Measurements from ENCODE around the gene RAD50. TPM values are rescaled to one million over a fixed set of nuclear protein-coding genes. Genes with fewer than 3 reads are reported as not detected.
A peak's percentile ranks its signal among the peaks of the same experiment; 100 is the strongest.

The RAD50 gene
- 160 and 163 TPM in 2 replicates for total RNA-seq (2013; cell fraction: nucleolus; rRNA removed)
- total RNA-seq (2014; rRNA removed) = 23.6 and 29.2 TPM in 2 replicates
- 55.2 and 59.2 TPM in 2 replicates for total RNA-seq (2014; rRNA removed; fragmentation: Illumina TruSeq; extraction: Trizol)
- total RNA-seq (2021) = 43.7 and 48.6 TPM in 2 replicates
- 14.0 TPM for polyA plus RNA-seq (2011; ENCODE audit: low read depth)
- 47.2 and 67.3 TPM in 2 replicates for polyA plus RNA-seq (2011; rRNA removed)
- polyA plus RNA-seq (2011; cell fraction: cytosol; rRNA removed) = 18.8 and 19.0 TPM in 2 replicates
- 54.6 and 55.7 TPM in 2 replicates for polyA plus RNA-seq (2011; cell fraction: nucleus; rRNA removed)
- 22.5 and 30.2 TPM in 2 replicates for polyA plus RNA-seq (2012)
- polyA plus RNA-seq (2014; fragmentation: Illumina TruSeq; extraction: Trizol) = 46.8 and 52.9 TPM in 2 replicates
- 10 to 100 TPM; 12.8 to 19.5 TPM for polyA plus RNA-seq (2014; fragmentation: Nextera tagmentation; extraction: Ambion mirVana)
- 20.9 and 23.7 TPM in 2 replicates for polyA plus RNA-seq (2014; rRNA removed)
- 10 to 100 TPM; 67.6 to 68.6 TPM for polyA plus RNA-seq (2016; fragmentation: Nextera tagmentation; extraction: Ambion mirVana)
- polyA minus RNA-seq (2011; rRNA and poly(A)+ RNA removed) = 74.8 and 97.4 TPM in 2 replicates
- 24.1 and 25.9 TPM in 2 replicates for polyA minus RNA-seq (2011; cell fraction: cytosol; rRNA and poly(A)+ RNA removed)
- 47.8 and 79.4 TPM in 2 replicates for polyA minus RNA-seq (2011; cell fraction: nucleus; rRNA and poly(A)+ RNA removed)
- percentile 96 among the genes with signal in this experiment for Bru-seq, nascent RNA
- BruChase-seq, experiment 1, labeled RNA remaining after a 6-hour chase = percentile 99 among the genes with signal in this experiment
- BruChase-seq, experiment 2, labeled RNA remaining after a 2-hour chase = percentile 98 among the genes with signal in this experiment
- long read RNA-seq, experiment 1, partial matches to known transcripts = 34 of 44 reads
- long read RNA-seq, experiment 1, other reads (novel, unspliced or antisense) = 10 of 44 reads
- long read RNA-seq, experiment 2, partial matches to known transcripts = 237 of 267 reads
- long read RNA-seq, experiment 2, other reads (novel, unspliced or antisense) = 30 of 267 reads

DNA sequence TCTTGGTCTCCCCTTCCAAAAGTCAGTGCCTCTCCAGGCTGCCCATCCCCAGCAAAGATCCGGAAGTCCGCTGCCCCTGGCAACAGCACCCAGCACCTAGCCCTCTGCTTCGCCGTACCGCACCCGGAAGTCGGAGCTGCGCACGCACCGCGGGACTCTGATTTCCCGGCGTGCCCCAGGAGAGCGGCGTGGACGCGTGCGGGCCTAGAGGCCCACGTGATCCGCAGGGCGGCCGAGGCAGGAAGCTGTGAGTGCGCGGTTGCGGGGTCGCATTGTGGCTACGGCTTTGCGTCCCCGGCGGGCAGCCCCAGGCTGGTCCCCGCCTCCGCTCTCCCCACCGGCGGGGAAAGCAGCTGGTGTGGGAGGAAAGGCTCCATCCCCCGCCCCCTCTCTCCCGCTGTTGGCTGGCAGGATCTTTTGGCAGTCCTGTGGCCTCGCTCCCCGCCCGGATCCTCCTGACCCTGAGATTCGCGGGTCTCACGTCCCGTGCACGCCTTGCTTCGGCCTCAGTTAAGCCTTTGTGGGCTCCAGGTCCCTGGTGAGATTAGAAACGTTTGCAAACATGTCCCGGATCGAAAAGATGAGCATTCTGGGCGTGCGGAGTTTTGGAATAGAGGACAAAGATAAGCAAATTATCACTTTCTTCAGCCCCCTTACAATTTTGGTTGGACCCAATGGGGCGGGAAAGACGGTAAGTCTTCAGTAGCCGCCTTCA lies at the start of gene RAD50:
TSS of gene RAD50 (plus strand) at position 215 of the 715 bp plus-strand sequence. CDS start at position 563, 348 bp downstream.
- RAD21 ChIA-PET (ENCODE audit: unreplicated experiment) = interaction anchor here (1.0 to 1.8 kb wide), 4 partner anchors 104 to 264 kb away, joined by 4 to 7 read pairs (median 4); no protein-coding TSS in a partner anchor
- Histone ChIP-seq H3K27me3 (replicated peaks in 1 of 2; ENCODE audit: control insufficient read depth in 2 of 2, insufficient read depth in 2 of 2, low read length in 1 of 2) (no peaks in the 10 kb centered on the region), H3K27ac (ENCODE audit: control insufficient read depth, insufficient read depth) (peak within 1 kb of the TSS; percentile 96), H3K4me3 (peak within 1 kb of the TSS; percentile 88), H3K9ac (ENCODE audit: control insufficient read depth, insufficient read depth, low read length) (peak within 1 kb of the TSS; percentile 97), H3K79me2 (ENCODE audit: control insufficient read depth, insufficient read depth, low read length) (peaks cover 42% of the 10 kb centered on the region), H3K4me2 (ENCODE audit: control insufficient read depth, insufficient read depth) (peak within 1 kb of the TSS; percentile 95), H2AFZ (ENCODE audit: control insufficient read depth, low read depth, low read length) (peak within 1 kb of the TSS; percentile 95), H3K36me3 (ENCODE audit: control insufficient read depth in 2 of 2, insufficient read depth in 2 of 2, low read length in 1 of 2) (peaks cover 0 to 6% of the 10 kb centered on the region in 2 experiments), H3K4me1 (ENCODE audit: control insufficient read depth, insufficient read depth, low read length) (no peaks in the 10 kb centered on the region; the same call in 1 of the 2 replicates), H3K9me3 (replicated peaks; ENCODE audit: control insufficient read depth, insufficient read depth, low read length) (peaks cover 2% of the 10 kb centered on the region; the same call in 2 of the 3 replicates), H4K20me1 (ENCODE audit: control insufficient read depth, insufficient read depth) (no peaks in the 10 kb centered on the region)
- intact Hi-C loops (cut with micrococcal nuclease; ENCODE audit: unreplicated experiment) = no loop called here
- POLR2A ChIA-PET = interaction anchor here (0.5 to 1.4 kb wide), 6 partner anchors 11 to 190 kb away, joined by 3 to 4 read pairs (median 3); partner anchors contain the start of gene CCNI2
- CTCF ChIA-PET = interaction anchor here (0.7 to 3.7 kb wide), 2 partner anchors 30 to 57 kb away, joined by 3 to 18 read pairs; no protein-coding TSS in a partner anchor
- BruUV-seq (replicated peaks) = TSS peak; percentile 86
- ATAC-seq (peak; percentile 99), DNase-seq (ENCODE audit: low read depth, low spot score) (peak; percentile 86), FAIRE-seq (peak; percentile 94)
- in situ Hi-C loops (cut with MboI) = no loop called here
- SMC1A ChIA-PET (ENCODE audit: uncharacterized antibody, unreplicated experiment) = interaction anchor here (0.8 kb wide), 1 partner anchor 30 kb away, joined by 6 read pairs; no protein-coding TSS in a partner anchor
- under 1% methylated on average over 53 of the region's 53 CpGs for WGBS (ENCODE audit: insufficient coverage, insufficient replicate concordance, low lambda C conversion rate, missing lambda C conversion rate)
- peak; percentile 94 for TF ChIP-seq SMAD5 (IDR thresholded peaks at IDR 0.05; ENCODE audit: low read depth)
- no peak for TF ChIP-seq BRCA1 (IDR thresholded peaks at IDR 0.05; ENCODE audit: low read depth, low read length)
- TF ChIP-seq, protein P1, sequence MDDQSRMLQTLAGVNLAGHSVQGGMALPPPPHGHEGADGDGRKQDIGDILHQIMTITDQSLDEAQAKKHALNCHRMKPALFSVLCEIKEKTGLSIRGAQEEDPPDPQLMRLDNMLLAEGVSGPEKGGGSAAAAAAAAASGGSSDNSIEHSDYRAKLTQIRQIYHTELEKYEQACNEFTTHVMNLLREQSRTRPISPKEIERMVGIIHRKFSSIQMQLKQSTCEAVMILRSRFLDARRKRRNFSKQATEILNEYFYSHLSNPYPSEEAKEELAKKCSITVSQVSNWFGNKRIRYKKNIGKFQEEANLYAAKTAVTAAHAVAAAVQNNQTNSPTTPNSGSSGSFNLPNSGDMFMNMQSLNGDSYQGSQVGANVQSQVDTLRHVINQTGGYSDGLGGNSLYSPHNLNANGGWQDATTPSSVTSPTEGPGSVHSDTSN (IDR thresholded peaks at IDR 0.05; ENCODE audit: insufficient replicate concordance, low read depth, low read length) = no peak
- no peak for TF ChIP-seq ZNF622 (IDR thresholded peaks at IDR 0.05)
- TF ChIP-seq, protein P2, sequence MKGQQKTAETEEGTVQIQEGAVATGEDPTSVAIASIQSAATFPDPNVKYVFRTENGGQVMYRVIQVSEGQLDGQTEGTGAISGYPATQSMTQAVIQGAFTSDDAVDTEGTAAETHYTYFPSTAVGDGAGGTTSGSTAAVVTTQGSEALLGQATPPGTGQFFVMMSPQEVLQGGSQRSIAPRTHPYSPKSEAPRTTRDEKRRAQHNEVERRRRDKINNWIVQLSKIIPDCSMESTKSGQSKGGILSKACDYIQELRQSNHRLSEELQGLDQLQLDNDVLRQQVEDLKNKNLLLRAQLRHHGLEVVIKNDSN (IDR thresholded peaks at IDR 0.05; ENCODE audit: borderline replicate concordance, extremely low read length, insufficient read depth, low read depth, low read length) = peak; percentile 98
- TF ChIP-seq, protein P3, sequence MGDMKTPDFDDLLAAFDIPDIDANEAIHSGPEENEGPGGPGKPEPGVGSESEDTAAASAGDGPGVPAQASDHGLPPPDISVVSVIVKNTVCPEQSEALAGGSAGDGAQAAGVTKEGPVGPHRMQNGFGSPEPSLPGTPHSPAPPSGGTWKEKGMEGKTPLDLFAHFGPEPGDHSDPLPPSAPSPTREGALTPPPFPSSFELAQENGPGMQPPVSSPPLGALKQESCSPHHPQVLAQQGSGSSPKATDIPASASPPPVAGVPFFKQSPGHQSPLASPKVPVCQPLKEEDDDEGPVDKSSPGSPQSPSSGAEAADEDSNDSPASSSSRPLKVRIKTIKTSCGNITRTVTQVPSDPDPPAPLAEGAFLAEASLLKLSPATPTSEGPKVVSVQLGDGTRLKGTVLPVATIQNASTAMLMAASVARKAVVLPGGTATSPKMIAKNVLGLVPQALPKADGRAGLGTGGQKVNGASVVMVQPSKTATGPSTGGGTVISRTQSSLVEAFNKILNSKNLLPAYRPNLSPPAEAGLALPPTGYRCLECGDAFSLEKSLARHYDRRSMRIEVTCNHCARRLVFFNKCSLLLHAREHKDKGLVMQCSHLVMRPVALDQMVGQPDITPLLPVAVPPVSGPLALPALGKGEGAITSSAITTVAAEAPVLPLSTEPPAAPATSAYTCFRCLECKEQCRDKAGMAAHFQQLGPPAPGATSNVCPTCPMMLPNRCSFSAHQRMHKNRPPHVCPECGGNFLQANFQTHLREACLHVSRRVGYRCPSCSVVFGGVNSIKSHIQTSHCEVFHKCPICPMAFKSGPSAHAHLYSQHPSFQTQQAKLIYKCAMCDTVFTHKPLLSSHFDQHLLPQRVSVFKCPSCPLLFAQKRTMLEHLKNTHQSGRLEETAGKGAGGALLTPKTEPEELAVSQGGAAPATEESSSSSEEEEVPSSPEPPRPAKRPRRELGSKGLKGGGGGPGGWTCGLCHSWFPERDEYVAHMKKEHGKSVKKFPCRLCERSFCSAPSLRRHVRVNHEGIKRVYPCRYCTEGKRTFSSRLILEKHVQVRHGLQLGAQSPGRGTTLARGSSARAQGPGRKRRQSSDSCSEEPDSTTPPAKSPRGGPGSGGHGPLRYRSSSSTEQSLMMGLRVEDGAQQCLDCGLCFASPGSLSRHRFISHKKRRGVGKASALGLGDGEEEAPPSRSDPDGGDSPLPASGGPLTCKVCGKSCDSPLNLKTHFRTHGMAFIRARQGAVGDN (IDR thresholded peaks at IDR 0.05) = peak; percentile 98
- peak; percentile 80; the same call in 1 of the 2 replicates for TF ChIP-seq RB1 (IDR thresholded peaks at IDR 0.05; ENCODE audit: borderline replicate concordance)
- TF ChIP-seq, protein P4, sequence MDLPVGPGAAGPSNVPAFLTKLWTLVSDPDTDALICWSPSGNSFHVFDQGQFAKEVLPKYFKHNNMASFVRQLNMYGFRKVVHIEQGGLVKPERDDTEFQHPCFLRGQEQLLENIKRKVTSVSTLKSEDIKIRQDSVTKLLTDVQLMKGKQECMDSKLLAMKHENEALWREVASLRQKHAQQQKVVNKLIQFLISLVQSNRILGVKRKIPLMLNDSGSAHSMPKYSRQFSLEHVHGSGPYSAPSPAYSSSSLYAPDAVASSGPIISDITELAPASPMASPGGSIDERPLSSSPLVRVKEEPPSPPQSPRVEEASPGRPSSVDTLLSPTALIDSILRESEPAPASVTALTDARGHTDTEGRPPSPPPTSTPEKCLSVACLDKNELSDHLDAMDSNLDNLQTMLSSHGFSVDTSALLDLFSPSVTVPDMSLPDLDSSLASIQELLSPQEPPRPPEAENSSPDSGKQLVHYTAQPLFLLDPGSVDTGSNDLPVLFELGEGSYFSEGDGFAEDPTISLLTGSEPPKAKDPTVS (IDR thresholded peaks at IDR 0.05; ENCODE audit: low read depth, low read length) = no peak
- TF ChIP-seq BMI1 (IDR thresholded peaks at IDR 0.05; ENCODE audit: borderline replicate concordance) = peak; percentile 90
- peak; percentile 61; the same call in 1 of the 2 replicates for TF ChIP-seq TCF12 (IDR thresholded peaks at IDR 0.05; ENCODE audit: low read depth, low read length)

Data from GM12878 (cell line).